Adrenal gland (tissue), 12 donors: Measurements from ENCODE around the gene BCL11B. TPM values are rescaled to one million over a fixed set of nuclear protein-coding genes. Genes with fewer than 3 reads are reported as not detected.

Experiments used
- DNase-seq, 7 donors: peaks; one replicate each; pipeline ENCODE4 v3.0.0-alpha.2; 2019 to 2020
- H3K27ac ChIP-seq, 5 donors: fragments of 200-600 bp; sonication (generic) in 4 of 5; 1 replicate in 3 of 5; 2 replicates in 2 of 5; pipeline versions ENCODE4 v1.5.1 to v1.8.0; 2016 to 2020; ENCODE audit warnings: mild to moderate bottlenecking in 1 of 5
- H3K27me3 ChIP-seq: fragments of 200-600 bp; 2 replicates; pipeline ENCODE4 v1.8.0; 2021
- H3K36me3 ChIP-seq, 2 donors: fragments of 200-600 bp; replicated peaks in 1 of 2; 1 replicate in 1 of 2; 2 replicates in 1 of 2; pipeline versions ENCODE4 v1.5.1 to v1.8.0; 2018 to 2022
- H3K4me1 ChIP-seq, 2 donors: fragments of 200-600 bp; replicated peaks in 1 of 2; 1 replicate in 1 of 2; 2 replicates in 1 of 2; pipeline versions ENCODE4 v1.5.1 to v1.8.0; 2018 to 2021
- H3K4me3 ChIP-seq, 4 donors: fragments of 200-600 bp; sonication (generic) in 3 of 4; one replicate each; pipeline ENCODE4 v1.5.1; 2016 to 2018
- H3K9me3 ChIP-seq, 3 donors: fragments of 200-600 bp; sonication (generic) in 1 of 3; replicated peaks in 1 of 3; 1 replicate in 2 of 3; 2 replicates in 1 of 3; pipeline versions ENCODE4 v1.5.1 to v1.8.0; 2016 to 2021
- CTCF ChIP-seq, 6 experiments: fragments of 450-650 bp in 4 of 6; fragments of 200-600 bp in 2 of 6; sonication (generic) in 1 of 6; IDR thresholded peaks; 1 replicate in 5 of 6; 2 replicates in 1 of 6; pipeline versions ENCODE4 v1.5.1 to v1.8.0; 2016 to 2021; ENCODE audit warnings: antibody characterized with exemption in 6 of 6, mild to moderate bottlenecking in 2 of 6, moderate library complexity in 1 of 6
- POLR2A ChIP-seq, 2 donors: fragments of 450-650 bp; IDR thresholded peaks; one replicate each; pipeline ENCODE4 v1.6.1; 2017; ENCODE audit warnings: antibody characterized with exemption in 2 of 2, mild to moderate bottlenecking in 2 of 2, moderate library complexity in 1 of 2
- WGBS, 4 donors: extraction: QIAGEN DNeasy Blood & Tissue Kit in 2 of 4; methylation state at CpG; one replicate each; pipeline versions ENCODE4 v1.1.5 to v1.1.7; 2013 to 2017; 5-methylcytosine and 5-hydroxymethylcytosine counted together
- intact Hi-C, 2 donors: fragments of 100-400 bp; cut with DNase I; formaldehyde crosslinking; loops; one replicate each; pipeline versions ENCODE4 v1.14.1 to v1.15.0; 2022 to 2023
- polyA plus RNA-seq, 3 donors: library from polyadenylated mRNA; stranded (reverse); fragments of 200-250 nt in 2 of 3; fragments of 350-450 nt in 1 of 3; fragmentation: Illumina TruSeq in 1 of 3; extraction: RNeasy Lipid Tissue Mini Kit (QIAGEN cat#74804) in 1 of 3; gene quantifications; one replicate each; pipeline ENCODE4 v1.2.3, GENCODE V29; 2013 to 2014
- total RNA-seq, 9 donors: library from RNA; depleted of rRNA in 4 of 9; stranded (reverse); fragments of >200 nt in 4 of 9; fragments of 120-200 nt in 1 of 9; fragmentation: NEBNext Ultra II Directional in 1 of 9; extraction: Animal tissue kit (Norgen Biotek cat#: 25700) in 1 of 9; gene quantifications; one replicate each; pipeline versions ENCODE4 v1.1.0 to v1.2.4, GENCODE V29; 2013 to 2023
- donor health status: healthy with polysubstance abuse.
- donor health status: Bipolar disorder and iron deficiency.
- donor health status: DM: yes; HTN: yes; CAD: no.
- donor health status: DM: no; HTN: no; CAD: no.
- donor health status: DM: no; HTN: no; CAD: no.
- donor health status: DM: yes; HTN: yes; CAD: no.

The BCL11B gene
- total and polyA plus RNA-seq, 12 donors: 0.24 to 3.2 (median 0.54) TPM

- H3K36me3 ChIP-seq: no peaks in the 10 kb centered on the region
- H3K4me3 ChIP-seq: no peak overlapping the region
- 52 to 71% (median 63%) methylated on average over 4 of the region's 4 CpGs for WGBS, 4 donors
- H3K9me3 ChIP-seq: no peaks in the 10 kb centered on the region
- H3K27me3 ChIP-seq: no peaks in the 10 kb centered on the region
- intact Hi-C loops: no loop called here
- H3K27ac ChIP-seq: no peak overlapping the region
- TF ChIP-seq CTCF (IDR thresholded peaks at IDR 0.05) (no peak), POLR2A (IDR thresholded peaks at IDR 0.05) (no peak)
- H3K4me1 ChIP-seq: no peaks in the 10 kb centered on the region
- no peak for DNase-seq
Observed at GRCh38 chr14:99280852-99281251, 8.9 kb upstream of the BCL11B start.

GRCh38 chr14:99280066-99280731 lies 8.2 kb upstream of the BCL11B start:
- no peaks in the 10 kb centered on the region for H3K9me3 ChIP-seq

GRCh38 chr14:99278836-99279235 lies 6.8 kb upstream of the BCL11B start:
- TF ChIP-seq POLR2A (IDR thresholded peaks at IDR 0.05) (no peak), CTCF (IDR thresholded peaks at IDR 0.05) (no peak)
- intact Hi-C loops: no loop called here
- H3K9me3 ChIP-seq: no peaks in the 10 kb centered on the region
- peaks cover 0 to 6% of the 10 kb centered on the region in 2 donors for H3K4me1 ChIP-seq
- H3K27ac ChIP-seq: no peak overlapping the region
- H3K27me3 ChIP-seq: peaks cover 6% of the 10 kb centered on the region
- WGBS, 4 donors: 73 to 84% (median 75%) methylated on average over 5 to 6 of the region's 6 CpGs
- H3K4me3 ChIP-seq: no peak overlapping the region
- DNase-seq: peak in 1 of 7 donors; percentile 34
- H3K36me3 ChIP-seq: no peaks in the 10 kb centered on the region

More at GRCh38 chr14:99280066-99280731, 8.2 kb upstream of the BCL11B start:
- Histone ChIP-seq H3K4me3 (no peak overlapping the region), H3K27me3 (no peaks in the 10 kb centered on the region), H3K4me1 (no peaks in the 10 kb centered on the region), H3K27ac (no peak overlapping the region), H3K36me3 (no peaks in the 10 kb centered on the region)
- intact Hi-C loops: no loop called here
- WGBS, 4 donors: 76 to 86% (median 79%) methylated on average over 14 to 19 of the region's 19 CpGs
- TF ChIP-seq POLR2A (IDR thresholded peaks at IDR 0.05) (no peak), CTCF (IDR thresholded peaks at IDR 0.05) (no peak)
- DNase-seq: no peak

- TF ChIP-seq CTCF (IDR thresholded peaks at IDR 0.05) (no peak), POLR2A (IDR thresholded peaks at IDR 0.05) (no peak)
- H3K4me3 ChIP-seq: no peak overlapping the region
- peaks cover 3 to 6% of the 10 kb centered on the region in 2 donors for H3K4me1 ChIP-seq
- H3K9me3 ChIP-seq: no peaks in the 10 kb centered on the region
- intact Hi-C loops: no loop called here
- DNase-seq: no peak
- WGBS, 4 donors: 40 to 54% (median 50%) methylated on average over 2 of the region's 2 CpGs
- peaks cover 19% of the 10 kb centered on the region for H3K27me3 ChIP-seq
- no peak overlapping the region for H3K27ac ChIP-seq
- no peaks in the 10 kb centered on the region for H3K36me3 ChIP-seq
Observed at GRCh38 chr14:99277530-99277929, 5.5 kb upstream of the BCL11B start.
